Esophagus muscularis mucosa (tissue), 3 donors: ENCODE measurements around the gene TNFRSF25.

Source experiments
- CTCF ChIP-seq, 3 experiments: fragments of 200-600 bp in 2 of 3; fragments of 450-650 bp in 1 of 3; sonication (generic) in 2 of 3; IDR thresholded peaks; one replicate each; pipeline ENCODE4 v1.5.1; 2017 to 2019; ENCODE audit warnings: antibody characterized with exemption in 3 of 3, mild to moderate bottlenecking in 2 of 3, moderate library complexity in 1 of 3
- POLR2A ChIP-seq: fragments of 450-650 bp; IDR thresholded peaks from one replicate; pipeline ENCODE4 v1.6.1; 2017; ENCODE audit warnings: antibody characterized with exemption, moderate library complexity, mild to moderate bottlenecking, low read depth

- TF ChIP-seq CTCF (IDR thresholded peaks at IDR 0.05) (no peak), POLR2A (no peak)
Observed at GRCh38 chr1:6511561-6512244, 45.7 kb upstream of the TNFRSF25 start.
